ENCODE results near the gene RAPGEF4.

GRCh38 chr2:172775319-172775718 lies 39.7 kb downstream of the RAPGEF4 start:
- TF ChIP-seq GATA3 (IDR thresholded peaks at IDR 0.05; ENCODE audit: low read depth, low read length) = no peak
- no peak for TF ChIP-seq GATA2 (IDR thresholded peaks at IDR 0.05; ENCODE audit: low read depth, low read length)
